ENCODE results near the gene ST3GAL6.
"Not testable (repeated sequence)": the region's sequence is repeated elsewhere in the genome, so short reads cannot be mapped to it uniquely, and the experiment has no call there.

ST3GAL6 gene

GRCh38 chr3:98807011-98807410, 43.9 kb downstream of the ST3GAL6 start:
- no peak for DNase-seq

GRCh38 chr3:98807561-98807960, 44.4 kb downstream of the ST3GAL6 start:
- DNase-seq: no peak

GRCh38 chr3:98808071-98808470, 44.9 kb downstream of the ST3GAL6 start:
- no peak for DNase-seq

- DNase-seq: no peak
Measured at GRCh38 chr3:98809557-98809956, 46.4 kb downstream of the ST3GAL6 start.

GRCh38 chr3:98811048-98811447, 47.9 kb downstream of the ST3GAL6 start:
- DNase-seq: no peak

GRCh38 chr3:98812851-98813374, 49.8 kb downstream of the ST3GAL6 start:
- DNase-seq: no peak

- no peak for DNase-seq
Measured at GRCh38 chr3:98814817-98815420, 51.8 kb downstream of the ST3GAL6 start.

- DNase-seq: no peak
Measured at GRCh38 chr3:98817547-98818041, 54.5 kb downstream of the ST3GAL6 start.

- no peak for DNase-seq
Measured at GRCh38 chr3:98821063-98821462, 57.9 kb downstream of the ST3GAL6 start.

- no peak for DNase-seq
Measured at GRCh38 chr3:98823791-98824190, 60.7 kb downstream of the ST3GAL6 start.

GRCh38 chr3:98824256-98824655, 61.1 kb downstream of the ST3GAL6 start:
- no peak for DNase-seq

- no peak for DNase-seq
Measured at GRCh38 chr3:98826126-98826525, 63.0 kb downstream of the ST3GAL6 start.

- DNase-seq: no peak
Measured at GRCh38 chr3:98827221-98827920, 64.2 kb downstream of the ST3GAL6 start.

GRCh38 chr3:98829246-98829832, 66.2 kb downstream of the ST3GAL6 start:
- DNase-seq: no peak

- not testable (repeated sequence) for DNase-seq
Measured at GRCh38 chr3:98831060-98831459, 67.9 kb downstream of the ST3GAL6 start.

GRCh38 chr3:98839846-98840245, 76.7 kb downstream of the ST3GAL6 start:
- DNase-seq: no peak

GRCh38 chr3:98843266-98843959, 80.3 kb downstream of the ST3GAL6 start:
- no peak for DNase-seq
